A673 (cell line): ENCODE data around the gene KRTAP10-2. TPM values are rescaled to one million over a fixed set of nuclear protein-coding genes. Genes with fewer than 3 reads are reported as not detected.

Source experiments
- BruUV-seq: library from RNA; stranded (reverse); fragments of 400-500 nt; replicated peaks from 2 replicates; lab custom pipeline; 2021; lab: Mats Ljungman, UMichigan
- CTCF ChIA-PET: fragments of 300-600 bp; sonication (Branson Sonifier 250); formaldehyde crosslinking; loops from one replicate; lab custom pipeline; 2022; ENCODE audit warnings: antibody characterized with exemption; lab: Charles Lee
- POLR2A ChIA-PET: fragments of 300-600 bp; sonication (Branson Sonifier 250); formaldehyde crosslinking; loops from one replicate; lab custom pipeline; 2022; ENCODE audit warnings: antibody characterized with exemption; ENCODE audit not compliant: low non-redundant PET; lab: Charles Lee
- DNase-seq: peaks from one replicate; pipeline ENCODE4 v3.0.0-alpha.2; 2015; ENCODE audit warnings: low spot score
- H3K27ac ChIP-seq: fragments of 200-600 bp; sonication (generic); 2 replicates; pipeline ENCODE4 v1.5.1; 2016; ENCODE audit warnings: mixed run types, low read depth, mild to moderate bottlenecking, mixed read lengths, antibody characterized with exemption, low read length; ENCODE audit not compliant: poor library complexity, severe bottlenecking
- H3K27me3 ChIP-seq: fragments of 200-600 bp; sonication (generic); replicated peaks from 2 replicates; pipeline ENCODE4 v1.6.1; 2017; ENCODE audit warnings: mixed run types, low read depth, mild to moderate bottlenecking, mixed read lengths, antibody characterized with exemption, low read length; ENCODE audit not compliant: insufficient read depth, poor library complexity
- H3K36me3 ChIP-seq: fragments of 200-600 bp; sonication (generic); 2 replicates; pipeline ENCODE4 v1.6.1; 2016; ENCODE audit warnings: mixed run types, mild to moderate bottlenecking, mixed read lengths, antibody characterized with exemption, low read length; ENCODE audit not compliant: insufficient read depth, poor library complexity, severe bottlenecking
- H3K4me1 ChIP-seq: fragments of 200-600 bp; sonication (generic); 2 replicates; pipeline ENCODE4 v1.6.1; 2017; ENCODE audit warnings: mixed run types, mild to moderate bottlenecking, mixed read lengths, antibody characterized with exemption, low read length; ENCODE audit not compliant: insufficient read depth, poor library complexity, severe bottlenecking
- H3K4me3 ChIP-seq: fragments of 200-600 bp; sonication (generic); 2 replicates; pipeline ENCODE4 v1.5.1; 2016; ENCODE audit warnings: low read depth, mixed run types, mild to moderate bottlenecking, mixed read lengths, low read length; ENCODE audit not compliant: poor library complexity, severe bottlenecking
- H3K9me3 ChIP-seq: fragments of 200-600 bp; sonication (generic); 2 replicates; pipeline ENCODE4 v1.6.1; 2016; ENCODE audit warnings: mixed run types, low read depth, mild to moderate bottlenecking, mixed read lengths, antibody characterized with exemption, low read length; ENCODE audit not compliant: poor library complexity, severe bottlenecking
- EZH2 ChIP-seq: fragments of 200-600 bp; sonication (generic); IDR thresholded peaks from 2 replicates; pipeline ENCODE4 v1.6.1; 2017; ENCODE audit warnings: borderline replicate concordance, low read depth, mild to moderate bottlenecking, mixed read lengths, antibody characterized with exemption, low read length; ENCODE audit not compliant: poor library complexity, severe bottlenecking
- intact Hi-C: fragments of 100-400 bp; cut with micrococcal nuclease; formaldehyde crosslinking; loops from one replicate; pipeline ENCODE4 v1.10.0; 2022; ENCODE audit not compliant: unreplicated experiment
- total RNA-seq: library from RNA; stranded (reverse); gene quantifications from 2 replicates; pipeline ENCODE4 v1.2.3, GENCODE V29; 2021
- TF ChIP-seq, protein P1 (sequence below): fragments of 300-800, 200-600 bp; sonication (generic); conservative IDR thresholded peaks from 2 replicates; pipeline ENCODE4 v1.5.1; 2017; ENCODE audit warnings: low read depth, mild to moderate bottlenecking, antibody characterized with exemption, low read length, moderate library complexity, mixed read lengths

The KRTAP10-2 gene
- total RNA-seq, 1 experiment from 2014 or later = 0.69 TPM

DNA sequence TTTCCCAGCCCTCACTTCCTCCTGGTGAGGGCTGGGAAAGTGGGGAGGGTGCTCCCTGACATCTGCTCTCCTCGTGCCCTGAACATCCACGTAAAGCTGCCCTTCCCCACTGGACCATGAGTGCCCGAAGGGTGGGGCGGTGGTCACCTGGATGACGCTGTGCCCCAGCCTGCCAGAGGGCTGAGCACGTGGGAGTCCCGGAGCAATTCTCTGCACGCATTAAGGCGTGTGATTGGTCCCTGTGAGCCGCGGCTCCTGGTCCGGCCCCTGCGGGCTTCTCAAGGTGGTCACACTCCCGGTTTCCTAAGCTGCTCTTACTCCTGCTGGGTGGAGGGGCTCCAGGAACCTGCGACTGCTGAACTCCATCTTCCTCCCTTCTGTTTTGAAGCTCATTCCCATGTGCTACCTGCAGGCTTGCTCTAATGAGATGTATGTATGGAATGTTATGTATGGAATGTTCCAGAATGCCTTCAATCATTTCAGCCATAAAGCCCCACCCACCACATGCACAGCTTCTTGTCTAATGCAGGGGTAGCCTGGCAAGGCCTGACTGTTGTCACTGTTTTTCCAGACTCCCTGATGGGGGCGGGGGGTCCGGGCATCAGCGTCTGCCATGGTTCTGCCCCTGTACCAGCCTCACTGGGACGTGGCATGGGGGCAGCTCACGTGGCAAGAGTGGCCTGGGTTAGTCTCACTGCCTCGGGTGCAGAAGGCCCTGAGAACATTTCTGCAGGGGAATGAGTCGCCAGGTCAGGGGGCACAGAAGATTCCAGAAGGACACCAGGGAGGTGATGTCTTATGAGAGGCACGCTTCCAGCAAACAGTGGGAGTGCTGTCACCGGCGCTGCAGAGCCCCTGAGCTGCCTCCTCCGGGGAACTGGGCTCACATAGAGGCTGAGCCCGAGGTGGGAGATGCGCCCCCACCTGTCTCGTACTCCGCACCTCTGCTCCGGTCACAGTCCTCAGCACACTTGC lies 30.7 kb downstream of the KRTAP10-2 start:
- H3K9me3 ChIP-seq = peaks cover 6% of the 10 kb centered on the region
- no TSS peak for BruUV-seq
- POLR2A ChIA-PET = no interaction called here

DNA sequence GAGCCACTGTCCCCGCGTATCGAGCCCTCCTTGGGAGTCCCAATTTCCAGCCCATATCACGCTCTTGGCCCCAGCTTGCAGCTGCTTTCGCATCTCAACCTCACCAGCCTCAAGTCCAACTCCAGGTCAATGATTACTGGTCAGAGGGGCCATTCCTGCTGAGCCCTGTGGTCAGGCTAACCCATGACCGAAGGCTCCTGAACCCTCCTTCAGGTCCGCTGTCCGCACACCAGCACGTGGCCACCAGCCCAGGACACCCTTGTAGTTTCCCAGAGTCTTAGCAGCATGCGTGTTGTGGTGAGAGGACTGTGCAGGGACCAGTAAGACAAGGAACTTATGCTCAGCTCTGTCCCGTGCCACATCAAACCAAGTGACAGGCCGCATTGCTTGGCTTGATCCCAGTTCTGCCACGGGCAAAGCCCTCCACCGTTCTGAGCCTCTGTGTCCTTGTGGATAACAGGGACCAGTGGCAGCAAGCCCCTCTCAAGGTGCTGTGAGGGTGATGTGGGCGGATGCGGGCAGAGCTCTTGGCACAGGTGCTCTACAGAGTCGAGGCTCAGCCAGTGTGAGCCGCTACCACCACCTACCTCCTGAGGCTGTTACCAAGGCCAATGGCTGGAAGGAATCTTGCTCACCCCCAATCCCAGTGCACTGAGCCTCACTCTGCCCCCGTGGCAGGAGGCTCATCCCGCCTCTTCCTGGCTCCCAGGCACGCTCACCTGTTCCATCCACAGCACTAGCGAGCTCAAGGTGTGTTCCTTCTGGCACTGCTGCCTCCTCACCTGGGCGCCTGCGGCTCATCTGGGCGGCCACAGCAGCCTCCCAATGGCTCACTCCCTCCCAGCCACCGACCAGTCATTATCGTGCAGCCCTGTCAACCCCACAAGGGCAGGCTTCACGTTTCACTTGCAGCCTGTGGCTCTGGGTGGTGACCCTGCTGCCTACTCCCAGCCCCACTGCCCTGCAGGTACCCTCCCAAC lies 31.7 kb downstream of the KRTAP10-2 start:
- Histone ChIP-seq H3K4me1 (no peaks in the 10 kb centered on the region), H3K27ac (no peak overlapping the region), H3K4me3 (no peak overlapping the region), H3K27me3 (no peaks in the 10 kb centered on the region), H3K36me3 (no peaks in the 10 kb centered on the region), H3K9me3 (peaks cover 6% of the 10 kb centered on the region)
- ChIA-PET CTCF (no interaction called here), POLR2A (no interaction called here)
- no peak for TF ChIP-seq EZH2
- TF ChIP-seq, protein P1, sequence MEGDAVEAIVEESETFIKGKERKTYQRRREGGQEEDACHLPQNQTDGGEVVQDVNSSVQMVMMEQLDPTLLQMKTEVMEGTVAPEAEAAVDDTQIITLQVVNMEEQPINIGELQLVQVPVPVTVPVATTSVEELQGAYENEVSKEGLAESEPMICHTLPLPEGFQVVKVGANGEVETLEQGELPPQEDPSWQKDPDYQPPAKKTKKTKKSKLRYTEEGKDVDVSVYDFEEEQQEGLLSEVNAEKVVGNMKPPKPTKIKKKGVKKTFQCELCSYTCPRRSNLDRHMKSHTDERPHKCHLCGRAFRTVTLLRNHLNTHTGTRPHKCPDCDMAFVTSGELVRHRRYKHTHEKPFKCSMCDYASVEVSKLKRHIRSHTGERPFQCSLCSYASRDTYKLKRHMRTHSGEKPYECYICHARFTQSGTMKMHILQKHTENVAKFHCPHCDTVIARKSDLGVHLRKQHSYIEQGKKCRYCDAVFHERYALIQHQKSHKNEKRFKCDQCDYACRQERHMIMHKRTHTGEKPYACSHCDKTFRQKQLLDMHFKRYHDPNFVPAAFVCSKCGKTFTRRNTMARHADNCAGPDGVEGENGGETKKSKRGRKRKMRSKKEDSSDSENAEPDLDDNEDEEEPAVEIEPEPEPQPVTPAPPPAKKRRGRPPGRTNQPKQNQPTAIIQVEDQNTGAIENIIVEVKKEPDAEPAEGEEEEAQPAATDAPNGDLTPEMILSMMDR = no peak
- DNase-seq = no peak
- no TSS peak for BruUV-seq
- intact Hi-C loops = no loop called here

More for the DNA sequence above, 30.7 kb downstream of the KRTAP10-2 start:
- intact Hi-C loops = no loop called here
- CTCF ChIA-PET = no interaction called here
- no peak overlapping the region for H3K4me3 ChIP-seq
- H3K36me3 ChIP-seq = no peaks in the 10 kb centered on the region
- H3K27me3 ChIP-seq = no peaks in the 10 kb centered on the region
- DNase-seq = no peak
- TF ChIP-seq, protein P1 = no peak
- TF ChIP-seq EZH2 = no peak
- no peak overlapping the region for H3K27ac ChIP-seq
- no peaks in the 10 kb centered on the region for H3K4me1 ChIP-seq

DNA sequence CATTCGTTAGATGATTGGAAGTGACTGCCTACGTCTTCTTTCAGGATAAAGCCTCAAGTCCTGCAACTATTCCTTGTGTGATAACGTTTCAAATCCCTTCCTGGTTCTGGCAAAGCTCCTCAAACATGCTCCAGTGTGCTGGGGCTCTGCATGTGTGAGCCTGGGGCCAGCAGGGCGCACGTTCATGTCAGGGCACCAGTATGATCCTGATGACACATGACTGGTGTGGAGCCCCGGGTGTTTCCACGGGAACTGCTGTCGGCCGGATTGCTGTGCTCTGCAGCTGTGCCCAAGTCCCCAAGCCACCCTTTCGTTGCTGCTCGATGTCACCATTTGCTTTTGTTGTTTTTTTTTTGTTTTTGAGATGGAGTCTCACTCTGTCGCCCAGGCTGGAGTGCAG lies 32.6 kb downstream of the KRTAP10-2 start:
- Histone ChIP-seq H3K36me3 (no peaks in the 10 kb centered on the region), H3K4me3 (no peak overlapping the region), H3K9me3 (no peaks in the 10 kb centered on the region), H3K27ac (no peak overlapping the region), H3K4me1 (no peaks in the 10 kb centered on the region), H3K27me3 (no peaks in the 10 kb centered on the region)
- POLR2A ChIA-PET = no interaction called here
- DNase-seq = no peak
- CTCF ChIA-PET = no interaction called here
- no TSS peak for BruUV-seq
- TF ChIP-seq, protein P1 = no peak
- no peak for TF ChIP-seq EZH2
- intact Hi-C loops = no loop called here
